HepG2 (cell line): Measurements from ENCODE around the gene SBK3. TPM values are rescaled to one million over a fixed set of nuclear protein-coding genes. Genes with fewer than 3 reads are reported as not detected.

Experiments
- CREB1 ChIP-seq, 2 experiments: fragments of 450-650 bp in 1 of 2; IDR thresholded peaks; 2 replicates each; pipeline ENCODE4 v1.6.1; 2016 to 2017; ENCODE audit warnings: control low read depth in 1 of 2, mild to moderate bottlenecking in 1 of 2, missing compliant biosample characterization in 1 of 2, missing genetic modification characterization in 1 of 2
- ELF1 ChIP-seq: sonication (generic); formaldehyde crosslinking; IDR thresholded peaks from 2 replicates; pipeline ENCODE4 v1.4.0; 2020; ENCODE audit warnings: missing genetic modification reagents
- ETV5 ChIP-seq: IDR thresholded peaks from 2 replicates; pipeline ENCODE4 v1.6.1; 2018; ENCODE audit warnings: missing biosample characterization, missing genetic modification reagents, inconsistent platforms, borderline replicate concordance
- FOXA3 ChIP-seq: IDR thresholded peaks from 2 replicates; pipeline ENCODE4 v1.6.1; 2016; ENCODE audit warnings: missing genetic modification reagents, missing compliant biosample characterization
- HNRNPUL1 ChIP-seq: fragments of 200-400 bp; formaldehyde crosslinking; IDR thresholded peaks from 2 replicates; pipeline ENCODE4 v1.6.1; 2017; ENCODE audit warnings: low read depth, mild to moderate bottlenecking, low read length, moderate library complexity
- IRF2 ChIP-seq: IDR thresholded peaks from 2 replicates; pipeline ENCODE4 v1.6.1; 2018; ENCODE audit warnings: missing genetic modification reagents, missing compliant biosample characterization
- KDM3A ChIP-seq: IDR thresholded peaks from 2 replicates; pipeline ENCODE4 v1.6.1; 2018; ENCODE audit warnings: low read depth, missing compliant biosample characterization
- PHF20 ChIP-seq: sonication (generic); formaldehyde crosslinking; IDR thresholded peaks from 2 replicates; pipeline ENCODE4 v1.5.0; 2020; ENCODE audit warnings: mild to moderate bottlenecking, missing genetic modification reagents
- TAF1 ChIP-seq: sonication (generic); formaldehyde crosslinking; IDR thresholded peaks from 2 replicates; pipeline ENCODE4 v1.4.0; 2020; ENCODE audit warnings: missing genetic modification reagents
- ZNF251 ChIP-seq: sonication (generic); formaldehyde crosslinking; IDR thresholded peaks from 2 replicates; pipeline ENCODE4 v1.9.0; 2021; ENCODE audit warnings: mild to moderate bottlenecking, missing genetic modification reagents
- ZNF451 ChIP-seq: sonication (generic); formaldehyde crosslinking; IDR thresholded peaks from 2 replicates; pipeline ENCODE4 v1.5.0; 2020; ENCODE audit warnings: mild to moderate bottlenecking, missing genetic modification reagents
- polyA plus RNA-seq, 8 experiments: library from polyadenylated mRNA; depleted of rRNA in 3 of 8; stranded (reverse) in 7 of 8; unstranded in 1 of 8; fragments of >200 nt; fragmentation: Illumina TruSeq in 4 of 8; extraction: Trizol in 4 of 8; gene quantifications; 2 replicates each; pipeline versions ENCODE4 v1.2.1 to v1.2.3, GENCODE V29; 2011 to 2016; ENCODE audit warnings: low read depth in 4 of 8, missing spikeins in 1 of 8, mixed read lengths in 1 of 8; ENCODE audit not compliant: insufficient read depth in 1 of 8
- total RNA-seq, 5 experiments: library from RNA; depleted of rRNA; stranded (reverse); fragments of >200 nt; fragmentation: Illumina TruSeq; extraction: Trizol; gene quantifications; 2 replicates each; pipeline ENCODE4 v1.2.3, GENCODE V29; 2016; ENCODE audit warnings: low read depth in 1 of 5
- TF ChIP-seq, protein P1 (sequence below), 2 experiments: sonication (generic) in 1 of 2; formaldehyde crosslinking in 1 of 2; IDR thresholded peaks; 2 replicates each; pipeline versions ENCODE4 v1.4.0 to v1.6.1; 2018 to 2020; ENCODE audit warnings: missing genetic modification reagents in 2 of 2, borderline replicate concordance in 1 of 2, low read depth in 1 of 2, mild to moderate bottlenecking in 1 of 2, missing biosample characterization in 1 of 2

SBK3 gene
- total and polyA plus RNA-seq, 2 of the 13 experiments (the other 11 are each of a cell fraction or from before 2014, with no cell fraction given): 0.66 to 0.77 TPM

DNA sequence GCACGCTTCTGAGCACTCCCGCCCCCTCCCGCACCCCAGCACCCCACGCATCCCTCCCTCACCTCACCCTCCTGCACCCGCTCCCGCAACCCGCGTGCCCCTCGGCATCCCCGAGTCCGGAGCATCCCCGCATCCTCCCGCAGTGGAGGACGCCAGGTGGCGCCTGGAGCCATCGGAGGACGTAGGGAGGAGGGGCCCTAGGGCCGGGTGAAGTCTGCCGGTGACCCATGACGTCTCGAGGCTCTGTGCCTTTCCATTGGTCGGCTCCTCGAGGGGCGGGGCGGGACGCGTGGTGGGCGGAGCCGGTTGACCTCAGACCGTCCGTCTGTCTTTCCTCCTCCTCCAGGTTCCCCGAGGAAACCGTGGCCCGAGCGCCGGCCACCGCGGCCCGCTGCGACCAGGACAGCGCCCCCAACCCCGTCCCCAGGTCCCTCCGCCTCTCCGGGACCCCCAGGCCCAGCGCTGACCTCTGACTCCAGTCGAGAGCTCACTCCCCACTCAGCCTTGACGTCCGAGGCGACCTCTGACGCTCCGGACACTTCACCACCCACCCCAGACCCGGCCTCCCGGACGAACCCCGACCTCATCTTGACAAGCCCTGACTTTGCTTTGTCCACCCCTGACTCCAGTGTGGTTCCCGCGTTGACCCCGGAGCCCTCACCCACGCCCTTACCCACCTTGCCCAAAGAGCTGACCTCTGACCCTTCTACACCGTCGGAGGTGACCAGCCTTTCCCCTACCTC, 28.3 kb downstream of the SBK3 start (continued):
- TF ChIP-seq ZNF451 (CRISPR knock-in tag) (0 out of 2 replicates have a peak, but pooled peaks have one; percentile 26), FOXA3 (0 out of 2 replicates have a peak, but pooled peaks have one; percentile 22), TAF1 (CRISPR knock-in tag) (peak; percentile 23; the same call in 1 of the 2 replicates), ELF1 (CRISPR knock-in tag) (peak; percentile 30; the same call in 1 of the 2 replicates), KDM3A (CRISPR knock-in tag) (0 out of 2 replicates have a peak, but pooled peaks have one; percentile 46), IRF2 (CRISPR knock-in tag) (peak; percentile 83), HNRNPUL1 (no peak), ZNF251 (no peak), PHF20 (CRISPR knock-in tag) (0 out of 2 replicates have a peak, but pooled peaks have one; percentile 11), CREB1 (IDR thresholded peaks at IDR 0.05) (peak; percentile 94), CREB1 (CRISPR knock-in tag; IDR thresholded peaks at IDR 0.05) (peak; percentile 98), ETV5 (CRISPR knock-in tag) (peak; percentile 40; the same call in 1 of the 2 replicates)
- TF ChIP-seq, protein P1, sequence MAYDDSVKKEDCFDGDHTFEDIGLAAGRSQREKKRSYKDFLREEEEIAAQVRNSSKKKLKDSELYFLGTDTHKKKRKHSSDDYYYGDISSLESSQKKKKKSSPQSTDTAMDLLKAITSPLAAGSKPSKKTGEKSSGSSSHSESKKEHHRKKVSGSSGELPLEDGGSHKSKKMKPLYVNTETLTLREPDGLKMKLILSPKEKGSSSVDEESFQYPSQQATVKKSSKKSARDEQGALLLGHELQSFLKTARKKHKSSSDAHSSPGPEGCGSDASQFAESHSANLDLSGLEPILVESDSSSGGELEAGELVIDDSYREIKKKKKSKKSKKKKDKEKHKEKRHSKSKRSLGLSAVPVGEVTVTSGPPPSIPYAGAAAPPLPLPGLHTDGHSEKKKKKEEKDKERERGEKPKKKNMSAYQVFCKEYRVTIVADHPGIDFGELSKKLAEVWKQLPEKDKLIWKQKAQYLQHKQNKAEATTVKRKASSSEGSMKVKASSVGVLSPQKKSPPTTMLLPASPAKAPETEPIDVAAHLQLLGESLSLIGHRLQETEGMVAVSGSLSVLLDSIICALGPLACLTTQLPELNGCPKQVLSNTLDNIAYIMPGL (CRISPR knock-in tag; IDR thresholded peaks at IDR 0.05; ENCODE audit: borderline replicate concordance in 1 of 2, low read depth in 1 of 2): peak; percentile 78 to 85
